ENCODE results near the gene NCAM2. TPM values are rescaled to one million over a fixed set of nuclear protein-coding genes. Genes with fewer than 3 reads are reported as not detected.

NCAM2 gene
- total RNA-seq, 1 experiment from 2014 or later, result 2.4 TPM

DNA sequence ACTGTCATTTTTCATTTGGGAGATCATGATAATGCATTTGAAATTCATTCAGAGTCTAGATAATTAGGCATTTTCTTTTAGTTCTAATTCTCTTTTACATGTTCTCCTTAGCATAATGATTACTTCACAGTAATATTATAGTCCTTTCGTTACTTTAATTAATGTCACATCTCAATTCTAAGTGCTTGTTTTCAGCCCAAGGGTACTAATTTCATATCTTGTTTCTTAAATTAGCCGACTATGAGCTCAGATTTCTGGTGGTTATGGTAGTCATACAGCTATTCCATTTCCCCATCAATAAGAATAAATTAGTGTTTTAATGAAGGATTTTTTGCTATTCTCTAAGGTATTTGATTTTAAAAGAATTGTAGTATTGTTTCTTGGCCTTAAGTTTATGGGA, 120.9 kb downstream of the NCAM2 start:
- no peak overlapping the region for H3K4me2 ChIP-seq (ENCODE audit: low read length)
- H3K9me2 ChIP-seq (replicated peaks; ENCODE audit: low read length), result no peaks in the 10 kb centered on the region
- intact Hi-C loops (cut with micrococcal nuclease), result no loop called here
- BruUV-seq (replicated peaks), result no TSS peak
- no peaks in the 10 kb centered on the region for H3K36me3 ChIP-seq (ENCODE audit: low read depth, low read length)
- H3K4me3 ChIP-seq (ENCODE audit: low read length), result no peak overlapping the region
- H3K27ac ChIP-seq (ENCODE audit: low read length), result no peak overlapping the region
- ATAC-seq (no peak), DNase-seq (no peak)
- H3K79me2 ChIP-seq (ENCODE audit: low read length), result no peaks in the 10 kb centered on the region
- H2AFZ ChIP-seq (ENCODE audit: low read length), result no peak overlapping the region
- no peaks in the 10 kb centered on the region for H3K27me3 ChIP-seq (ENCODE audit: low read length)
- H3K4me1 ChIP-seq (ENCODE audit: insufficient read depth, low read length), result no peaks in the 10 kb centered on the region
- no peaks in the 10 kb centered on the region for H3K9me3 ChIP-seq (ENCODE audit: low read length)
- H4K20me1 ChIP-seq (ENCODE audit: low read length), result no peaks in the 10 kb centered on the region
- H3K9ac ChIP-seq (ENCODE audit: low read length), result no peak overlapping the region
- CTCF ChIA-PET, result no interaction called here
- POLR2A ChIA-PET (ENCODE audit: unreplicated experiment), result no interaction called here
- no peaks in the 10 kb centered on the region for H3F3A ChIP-seq (ENCODE audit: low read length, unreplicated experiment)
- TF ChIP-seq, protein P1, sequence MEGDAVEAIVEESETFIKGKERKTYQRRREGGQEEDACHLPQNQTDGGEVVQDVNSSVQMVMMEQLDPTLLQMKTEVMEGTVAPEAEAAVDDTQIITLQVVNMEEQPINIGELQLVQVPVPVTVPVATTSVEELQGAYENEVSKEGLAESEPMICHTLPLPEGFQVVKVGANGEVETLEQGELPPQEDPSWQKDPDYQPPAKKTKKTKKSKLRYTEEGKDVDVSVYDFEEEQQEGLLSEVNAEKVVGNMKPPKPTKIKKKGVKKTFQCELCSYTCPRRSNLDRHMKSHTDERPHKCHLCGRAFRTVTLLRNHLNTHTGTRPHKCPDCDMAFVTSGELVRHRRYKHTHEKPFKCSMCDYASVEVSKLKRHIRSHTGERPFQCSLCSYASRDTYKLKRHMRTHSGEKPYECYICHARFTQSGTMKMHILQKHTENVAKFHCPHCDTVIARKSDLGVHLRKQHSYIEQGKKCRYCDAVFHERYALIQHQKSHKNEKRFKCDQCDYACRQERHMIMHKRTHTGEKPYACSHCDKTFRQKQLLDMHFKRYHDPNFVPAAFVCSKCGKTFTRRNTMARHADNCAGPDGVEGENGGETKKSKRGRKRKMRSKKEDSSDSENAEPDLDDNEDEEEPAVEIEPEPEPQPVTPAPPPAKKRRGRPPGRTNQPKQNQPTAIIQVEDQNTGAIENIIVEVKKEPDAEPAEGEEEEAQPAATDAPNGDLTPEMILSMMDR (conservative IDR thresholded peaks at IDR 0.05; ENCODE audit: low read depth, low read length), result no peak
- no peak for TF ChIP-seq EZH2 (IDR thresholded peaks at IDR 0.05; ENCODE audit: low read length, unreplicated experiment)
- no peak for TF ChIP-seq EZH2phosphoT487 (IDR thresholded peaks at IDR 0.05; ENCODE audit: borderline replicate concordance, low read length)

DNA sequence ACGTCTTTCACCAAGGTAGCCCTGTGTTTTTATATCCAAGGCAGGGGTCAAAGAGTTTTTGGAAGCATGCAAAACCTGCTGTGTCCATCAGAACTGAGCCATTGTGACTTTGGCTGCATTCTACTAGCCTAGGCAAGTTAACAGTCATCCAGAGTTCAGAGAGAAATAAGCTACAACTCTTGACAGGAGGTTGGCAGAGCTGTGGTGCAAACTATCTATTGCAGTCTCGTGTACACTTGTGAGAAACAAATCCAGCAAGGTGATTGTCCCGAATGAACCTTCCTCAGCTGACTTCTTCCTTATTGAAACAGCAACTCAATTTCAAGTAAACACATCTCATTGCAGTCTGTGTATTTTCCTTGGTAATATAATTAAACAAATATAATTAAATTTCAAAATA, 124.5 kb downstream of the NCAM2 start:
- no peak for DNase-seq
- no peak overlapping the region for H2AFZ ChIP-seq (ENCODE audit: low read length)

DNA sequence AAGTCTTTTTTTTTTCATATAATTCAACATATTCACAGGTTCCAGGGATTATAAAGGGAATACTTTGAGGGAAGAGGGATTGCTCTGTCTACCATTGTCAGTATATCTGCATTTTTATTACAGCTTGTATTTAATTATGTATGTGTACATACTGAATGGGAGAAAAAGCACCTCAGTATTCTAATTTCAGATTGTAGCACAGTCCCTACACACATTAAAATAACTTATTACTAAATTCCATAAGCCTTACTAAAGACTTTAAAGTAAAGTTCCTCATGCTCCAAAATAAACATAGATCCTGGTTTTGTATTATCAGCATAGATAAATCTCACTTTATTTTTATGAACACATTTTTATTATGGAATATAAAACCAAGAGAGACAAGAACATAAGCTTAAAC, 134.2 kb downstream of the NCAM2 start:
- Histone ChIP-seq H2AFZ (ENCODE audit: low read length) (no peak overlapping the region), H3K9me3 (ENCODE audit: low read length) (no peaks in the 10 kb centered on the region), H3K9me2 (replicated peaks; ENCODE audit: low read length) (no peaks in the 10 kb centered on the region), H3K27me3 (ENCODE audit: low read length) (no peaks in the 10 kb centered on the region), H4K20me1 (ENCODE audit: low read length) (no peaks in the 10 kb centered on the region), H3K4me3 (ENCODE audit: low read length) (no peak overlapping the region), H3K36me3 (ENCODE audit: low read depth, low read length) (no peaks in the 10 kb centered on the region), H3K4me2 (ENCODE audit: low read length) (no peak overlapping the region), H3K27ac (ENCODE audit: low read length) (no peak overlapping the region), H3F3A (ENCODE audit: low read length, unreplicated experiment) (no peaks in the 10 kb centered on the region), H3K4me1 (ENCODE audit: insufficient read depth, low read length) (no peaks in the 10 kb centered on the region), H3K79me2 (ENCODE audit: low read length) (no peaks in the 10 kb centered on the region), H3K9ac (ENCODE audit: low read length) (no peak overlapping the region)
- no peak for DNase-seq
- ChIA-PET CTCF (no interaction called here), POLR2A (ENCODE audit: unreplicated experiment) (no interaction called here)
- no peak for ATAC-seq
- intact Hi-C loops (cut with micrococcal nuclease), result no loop called here
- TF ChIP-seq EZH2phosphoT487 (IDR thresholded peaks at IDR 0.05; ENCODE audit: borderline replicate concordance, low read length) (no peak), EZH2 (IDR thresholded peaks at IDR 0.05; ENCODE audit: low read length, unreplicated experiment) (no peak)
- TF ChIP-seq, protein P1 (conservative IDR thresholded peaks at IDR 0.05; ENCODE audit: low read depth, low read length), result no peak
- BruUV-seq (replicated peaks), result no TSS peak

More for the DNA sequence above, 124.5 kb downstream of the NCAM2 start:
- Histone ChIP-seq H3K4me3 (ENCODE audit: low read length) (no peak overlapping the region), H3F3A (ENCODE audit: low read length, unreplicated experiment) (no peaks in the 10 kb centered on the region), H3K9me3 (ENCODE audit: low read length) (no peaks in the 10 kb centered on the region; the same call in 1 of the 2 replicates), H4K20me1 (ENCODE audit: low read length) (no peaks in the 10 kb centered on the region), H3K9me2 (replicated peaks; ENCODE audit: low read length) (no peaks in the 10 kb centered on the region), H3K4me2 (ENCODE audit: low read length) (no peak overlapping the region), H3K36me3 (ENCODE audit: low read depth, low read length) (no peaks in the 10 kb centered on the region), H3K9ac (ENCODE audit: low read length) (no peak overlapping the region), H3K4me1 (ENCODE audit: insufficient read depth, low read length) (no peaks in the 10 kb centered on the region), H3K79me2 (ENCODE audit: low read length) (no peaks in the 10 kb centered on the region), H3K27ac (ENCODE audit: low read length) (no peak overlapping the region), H3K27me3 (ENCODE audit: low read length) (no peaks in the 10 kb centered on the region)
- intact Hi-C loops (cut with micrococcal nuclease), result no loop called here
- ChIA-PET CTCF (no interaction called here), POLR2A (ENCODE audit: unreplicated experiment) (no interaction called here)
- ATAC-seq, result no peak
- TF ChIP-seq EZH2phosphoT487 (IDR thresholded peaks at IDR 0.05; ENCODE audit: borderline replicate concordance, low read length) (no peak), EZH2 (IDR thresholded peaks at IDR 0.05; ENCODE audit: low read length, unreplicated experiment) (no peak)
- BruUV-seq (replicated peaks), result no TSS peak

All from PC-3 (cell line).